GM12892 (cell line): ENCODE data around the gene FGFBP1.

Experiments
- POLR2A ChIP-seq: IDR thresholded peaks from 2 replicates; pipeline ENCODE4 v1.6.1; 2011; ENCODE audit warnings: low read depth, low read length, control low read depth
- TAF1 ChIP-seq: IDR thresholded peaks from 2 replicates; pipeline ENCODE4 v1.6.1; 2011; ENCODE audit warnings: low read depth, mild to moderate bottlenecking, control low read depth, low read length, borderline replicate concordance

DNA sequence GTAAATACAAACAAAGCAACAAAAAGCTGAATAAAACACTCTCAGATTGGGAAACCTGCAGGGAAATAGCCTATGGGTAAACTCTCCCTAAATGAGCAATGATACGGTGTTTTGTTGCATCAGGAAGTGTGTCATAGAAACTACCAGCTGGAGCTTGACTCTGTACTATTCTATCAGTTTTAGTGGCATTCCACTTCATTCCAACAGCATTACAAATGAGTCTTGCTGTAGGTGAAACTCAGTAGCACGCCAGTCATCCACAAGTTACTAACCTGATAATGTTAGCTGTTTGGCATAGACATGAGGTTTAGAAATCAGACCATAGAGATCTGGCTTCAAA, 24.9 kb downstream of the FGFBP1 start:
- TF ChIP-seq TAF1 = no peak
- TF ChIP-seq POLR2A = no peak
